GM18519 (cell line): ENCODE data around the gene BTG1.
"Not testable (repeated sequence)": the region's sequence is repeated elsewhere in the genome, so short reads cannot be mapped to it uniquely, and the experiment has no call there.

ENCODE experiments used
- ATAC-seq: cut with Tn5 transposase; IDR thresholded peaks from one replicate; pipeline ENCODE4 v1.9.1; 2021; ENCODE audit warnings: mild to moderate bottlenecking, moderate library complexity; ENCODE audit not compliant: unreplicated experiment, low FRiP score

BTG1 gene

GRCh38 chr12:92151916-92152315 is 6.3 kb upstream of the BTG1 start:
- no peak for ATAC-seq

- ATAC-seq = no peak
Observed at GRCh38 chr12:92149563-92149962, 3.9 kb upstream of the BTG1 start.

GRCh38 chr12:92147491-92147890 is 1.8 kb upstream of the BTG1 start:
- ATAC-seq = no peak

GRCh38 chr12:92146497-92147224 is 1.0 kb upstream of the BTG1 start:
- ATAC-seq = no peak

GRCh38 chr12:92145481-92145730 is 240 bp downstream of the BTG1 start:
- ATAC-seq = no peak

GRCh38 chr12:92144631-92145480 is 790 bp downstream of the BTG1 start:
- no peak for ATAC-seq

GRCh38 chr12:92143686-92144630 is 1.7 kb downstream of the BTG1 start:
- ATAC-seq = peak; percentile 25

GRCh38 chr12:92143258-92143657 is 2.4 kb downstream of the BTG1 start:
- ATAC-seq = no peak

GRCh38 chr12:92142251-92142926 is 3.3 kb downstream of the BTG1 start:
- ATAC-seq = no peak

- ATAC-seq = no peak
Observed at GRCh38 chr12:92141591-92142121, 4.0 kb downstream of the BTG1 start.

- no peak for ATAC-seq
Observed at GRCh38 chr12:92140896-92141536, 4.6 kb downstream of the BTG1 start.

GRCh38 chr12:92140156-92140555 is 5.5 kb downstream of the BTG1 start:
- no peak for ATAC-seq

- ATAC-seq = no peak
Observed at GRCh38 chr12:92139634-92140150, 6.0 kb downstream of the BTG1 start.

- ATAC-seq = no peak
Observed at GRCh38 chr12:92138626-92139025, 7.0 kb downstream of the BTG1 start.

GRCh38 chr12:92138144-92138543 is 7.5 kb downstream of the BTG1 start:
- ATAC-seq = no peak

GRCh38 chr12:92136965-92137721 is 8.5 kb downstream of the BTG1 start:
- no peak for ATAC-seq

- ATAC-seq = no peak
Observed at GRCh38 chr12:92136026-92136730, 9.5 kb downstream of the BTG1 start.

GRCh38 chr12:92135541-92135940 is 10.1 kb downstream of the BTG1 start:
- ATAC-seq = not testable (repeated sequence)
